ENCODE data around the gene QRSL1. TPM values are rescaled to one million over a fixed set of nuclear protein-coding genes. Genes with fewer than 3 reads are reported as not detected.

QRSL1 gene
- polyA plus RNA-seq, 1 of the 3 experiments (the other 2 are of a cell fraction) = 5.7 TPM

DNA sequence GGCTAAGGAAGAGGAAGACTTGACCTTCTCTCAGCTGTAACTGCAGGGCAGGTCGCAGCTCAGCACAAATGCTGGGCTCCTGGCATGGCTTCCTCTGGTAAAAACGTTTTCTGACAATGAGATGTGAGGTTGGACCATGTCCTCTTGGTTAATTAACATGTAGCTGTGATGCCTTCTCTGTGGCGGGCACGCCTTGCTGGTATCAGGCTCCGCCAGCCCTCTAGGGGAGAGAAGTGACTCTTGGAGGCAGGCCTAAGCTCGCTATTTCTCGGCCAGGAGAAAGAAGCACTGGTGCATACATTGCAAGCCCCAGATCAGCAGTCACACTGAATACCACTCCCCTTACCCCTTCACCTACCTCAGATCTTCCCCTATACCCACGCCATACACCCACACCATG is 65.0 kb downstream of the QRSL1 start:
- H3K9me3 ChIP-seq = no peaks in the 10 kb centered on the region
- H3K36me3 ChIP-seq (replicated peaks in 1 of 2; ENCODE audit: control insufficient read depth in 1 of 2, insufficient read depth in 2 of 2, low read length in 1 of 2) = no peaks in the 10 kb centered on the region
- no peak overlapping the region for H3K27ac ChIP-seq (ENCODE audit: low read depth in 2 of 2, low read length in 1 of 2)
- H3K9me2 ChIP-seq = no peaks in the 10 kb centered on the region
- H3K27me3 ChIP-seq (ENCODE audit: insufficient read depth) = no peaks in the 10 kb centered on the region; the same call in 1 of the 2 replicates
- H2AFZ ChIP-seq (ENCODE audit: low read depth) = no peak overlapping the region
- H3K4me2 ChIP-seq = no peak overlapping the region
- WGBS (ENCODE audit: low lambda C conversion rate) = 63% methylated on average over 4 of the region's 8 CpGs
- H3K4me1 ChIP-seq (ENCODE audit: control insufficient read depth in 1 of 2, insufficient read depth in 2 of 2, low read depth in 1 of 2, low read length in 1 of 2) = no peaks in the 10 kb centered on the region
- no peak overlapping the region for H3K9ac ChIP-seq
- H3K79me2 ChIP-seq (ENCODE audit: insufficient read depth) = no peaks in the 10 kb centered on the region
- no peak overlapping the region for H3K4me3 ChIP-seq (ENCODE audit: low read depth in 2 of 2, low read length in 1 of 2)
- ChIA-PET CTCF (interaction anchor here (1.1 kb wide), 1 partner anchor 285 kb away, joined by 4 read pairs; no protein-coding TSS in a partner anchor), POLR2A (no interaction called here)
- TF ChIP-seq CHD2 (IDR thresholded peaks at IDR 0.05; ENCODE audit: low read length, partially characterized antibody) (no peak), RCOR1 (IDR thresholded peaks at IDR 0.05; ENCODE audit: low read length) (no peak), EP300 (IDR thresholded peaks at IDR 0.05; ENCODE audit: borderline replicate concordance in 1 of 2, low read depth in 1 of 2, low read length in 1 of 2) (no peak), TCF12 (IDR thresholded peaks at IDR 0.05) (no peak), NFIC (IDR thresholded peaks at IDR 0.05; ENCODE audit: borderline replicate concordance) (no peak), JUND (IDR thresholded peaks at IDR 0.05) (no peak), SMC3 (IDR thresholded peaks at IDR 0.05; ENCODE audit: low read depth, low read length) (no peak), POLR2AphosphoS5 (IDR thresholded peaks at IDR 0.05; ENCODE audit: low read depth, low read length) (no peak), MEF2A (IDR thresholded peaks at IDR 0.05; ENCODE audit: borderline replicate concordance, low read depth) (no peak), FOXM1 (IDR thresholded peaks at IDR 0.05; ENCODE audit: low read depth) (no peak), RFX5 (IDR thresholded peaks at IDR 0.05; ENCODE audit: low read length) (no peak), ELF1 (IDR thresholded peaks at IDR 0.05) (no peak), RXRA (IDR thresholded peaks at IDR 0.05; ENCODE audit: borderline replicate concordance, low read depth) (no peak), MXI1 (IDR thresholded peaks at IDR 0.05; ENCODE audit: low read depth, low read length) (no peak), YY1 (IDR thresholded peaks at IDR 0.05; ENCODE audit: low read depth) (no peak), TEAD4 (IDR thresholded peaks at IDR 0.05; ENCODE audit: borderline replicate concordance, insufficient read depth) (no peak)
- TF ChIP-seq, protein P1, sequence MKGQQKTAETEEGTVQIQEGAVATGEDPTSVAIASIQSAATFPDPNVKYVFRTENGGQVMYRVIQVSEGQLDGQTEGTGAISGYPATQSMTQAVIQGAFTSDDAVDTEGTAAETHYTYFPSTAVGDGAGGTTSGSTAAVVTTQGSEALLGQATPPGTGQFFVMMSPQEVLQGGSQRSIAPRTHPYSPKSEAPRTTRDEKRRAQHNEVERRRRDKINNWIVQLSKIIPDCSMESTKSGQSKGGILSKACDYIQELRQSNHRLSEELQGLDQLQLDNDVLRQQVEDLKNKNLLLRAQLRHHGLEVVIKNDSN (IDR thresholded peaks at IDR 0.05; ENCODE audit: borderline replicate concordance, low read depth) = no peak
- TF ChIP-seq, protein P2, sequence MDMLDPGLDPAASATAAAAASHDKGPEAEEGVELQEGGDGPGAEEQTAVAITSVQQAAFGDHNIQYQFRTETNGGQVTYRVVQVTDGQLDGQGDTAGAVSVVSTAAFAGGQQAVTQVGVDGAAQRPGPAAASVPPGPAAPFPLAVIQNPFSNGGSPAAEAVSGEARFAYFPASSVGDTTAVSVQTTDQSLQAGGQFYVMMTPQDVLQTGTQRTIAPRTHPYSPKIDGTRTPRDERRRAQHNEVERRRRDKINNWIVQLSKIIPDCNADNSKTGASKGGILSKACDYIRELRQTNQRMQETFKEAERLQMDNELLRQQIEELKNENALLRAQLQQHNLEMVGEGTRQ (IDR thresholded peaks at IDR 0.05; ENCODE audit: borderline replicate concordance, low read depth, low read length) = no peak
- no peaks in the 10 kb centered on the region for H3F3A ChIP-seq (replicated peaks; ENCODE audit: insufficient read depth)
- DNase-seq = no peak
- no peaks in the 10 kb centered on the region for H4K20me1 ChIP-seq (ENCODE audit: insufficient read depth)

DNA sequence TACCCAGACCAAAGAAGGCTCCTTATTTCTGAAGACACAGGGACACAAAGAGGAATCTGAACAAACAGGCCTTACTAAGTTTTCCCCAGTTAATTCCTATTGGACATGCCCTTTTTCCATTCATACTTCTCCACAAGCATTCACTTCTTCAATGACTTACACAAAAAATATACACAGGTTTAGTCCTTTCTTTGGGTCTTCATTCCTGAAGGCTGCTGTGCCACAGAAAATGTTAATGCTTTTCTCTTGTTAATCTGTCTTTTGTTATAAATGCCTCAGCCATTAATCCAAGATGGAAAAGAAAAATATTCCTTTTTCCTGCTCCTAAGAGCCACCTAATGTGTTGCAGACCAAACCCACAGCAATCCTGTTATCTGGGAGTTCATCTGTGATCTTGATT is 71.2 kb downstream of the QRSL1 start:
- no peak for DNase-seq
- H3K4me3 ChIP-seq (ENCODE audit: low read depth in 2 of 2, low read length in 1 of 2) = no peak overlapping the region
- no peaks in the 10 kb centered on the region for H3K9me2 ChIP-seq
- no peaks in the 10 kb centered on the region for H3K4me1 ChIP-seq (ENCODE audit: control insufficient read depth in 1 of 2, insufficient read depth in 2 of 2, low read depth in 1 of 2, low read length in 1 of 2)
- no peaks in the 10 kb centered on the region for H4K20me1 ChIP-seq (ENCODE audit: insufficient read depth)
- H3K9ac ChIP-seq = no peak overlapping the region
- no peaks in the 10 kb centered on the region for H3F3A ChIP-seq (replicated peaks; ENCODE audit: insufficient read depth)
- H2AFZ ChIP-seq (ENCODE audit: low read depth) = no peak overlapping the region
- H3K36me3 ChIP-seq (replicated peaks in 1 of 2; ENCODE audit: control insufficient read depth in 1 of 2, insufficient read depth in 2 of 2, low read length in 1 of 2) = no peaks in the 10 kb centered on the region
- no peaks in the 10 kb centered on the region for H3K79me2 ChIP-seq (ENCODE audit: insufficient read depth)
- H3K4me2 ChIP-seq = no peak overlapping the region
- no peak overlapping the region for H3K27ac ChIP-seq (ENCODE audit: low read depth in 2 of 2, low read length in 1 of 2)
- H3K9me3 ChIP-seq = no peaks in the 10 kb centered on the region
- ChIA-PET CTCF (interaction anchor here (0.9 kb wide), 1 partner anchor 15 kb away, joined by 3 read pairs; no protein-coding TSS in a partner anchor), POLR2A (no interaction called here)
- peaks cover 7% of the 10 kb centered on the region; the same call in 1 of the 2 replicates for H3K27me3 ChIP-seq (ENCODE audit: insufficient read depth)
- no peak for TF ChIP-seq CTCF (IDR thresholded peaks at IDR 0.05)
- TF ChIP-seq RXRA (IDR thresholded peaks at IDR 0.05; ENCODE audit: borderline replicate concordance, low read depth) = no peak
- no peak for TF ChIP-seq FOXJ3 (CRISPR knock-in tag; IDR thresholded peaks at IDR 0.05)
- TF ChIP-seq EZH2phosphoT487 (IDR thresholded peaks at IDR 0.05; ENCODE audit: borderline replicate concordance, low read depth) = no peak
- TF ChIP-seq TEAD4 (IDR thresholded peaks at IDR 0.05; ENCODE audit: borderline replicate concordance, insufficient read depth) = no peak
- no peak for TF ChIP-seq POLR2AphosphoS5 (IDR thresholded peaks at IDR 0.05; ENCODE audit: low read depth, low read length)
- TF ChIP-seq CHD2 (IDR thresholded peaks at IDR 0.05; ENCODE audit: low read length, partially characterized antibody) = no peak
- TF ChIP-seq GABPA (IDR thresholded peaks at IDR 0.05; ENCODE audit: low read depth) = no peak
- TF ChIP-seq PBX3 (IDR thresholded peaks at IDR 0.05) = no peak
- no peak for TF ChIP-seq SIN3A (IDR thresholded peaks at IDR 0.05; ENCODE audit: borderline replicate concordance, low read depth, low read length)

Data from SK-N-SH (cell line).